K562 (cell line): ENCODE measurements around the gene KLHL12. TPM values are rescaled to one million over a fixed set of nuclear protein-coding genes. Genes with fewer than 3 reads are reported as not detected.
A peak's percentile ranks its signal among the peaks of the same experiment; 100 is the strongest.

Source experiments
- ATF1 ChIP-seq, 2 experiments: fragments of 450-650 bp in 1 of 2; IDR thresholded peaks; 2 replicates each; pipeline ENCODE4 v1.6.1; 2016; ENCODE audit warnings: missing compliant biosample characterization in 1 of 2, missing genetic modification characterization in 1 of 2
- ETS2 ChIP-seq: IDR thresholded peaks from 2 replicates; pipeline ENCODE4 v1.6.1; 2016; ENCODE audit warnings: borderline replicate concordance, missing genetic modification characterization, mild to moderate bottlenecking, moderate library complexity, missing compliant biosample characterization; ENCODE audit not compliant: poor library complexity, severe bottlenecking
- HDAC1 ChIP-seq, 2 experiments: fragments of 450-650 bp; IDR thresholded peaks; 2 replicates each; pipeline ENCODE4 v1.6.1; 2016 to 2017; ENCODE audit warnings: inconsistent platforms in 1 of 2, mild to moderate bottlenecking in 1 of 2, moderate library complexity in 1 of 2
- HDAC3 ChIP-seq: fragments of 450-650 bp; IDR thresholded peaks from 2 replicates; pipeline ENCODE4 v1.6.1; 2018; ENCODE audit warnings: borderline replicate concordance, mild to moderate bottlenecking, moderate library complexity; ENCODE audit not compliant: partially characterized antibody
- HDGF ChIP-seq: fragments of 450-650 bp; IDR thresholded peaks from 2 replicates; pipeline ENCODE4 v1.6.1; 2016
- MAFK ChIP-seq: IDR thresholded peaks from 2 replicates; pipeline ENCODE4 v1.6.1; 2011; ENCODE audit warnings: low read length, improper control_type of control experiment
- MTA3 ChIP-seq: fragments of 450-650 bp; formaldehyde crosslinking; IDR thresholded peaks from 2 replicates; pipeline ENCODE4 v1.6.1; 2017; ENCODE audit warnings: mild to moderate bottlenecking, borderline replicate concordance
- NR2C2 ChIP-seq, 2 experiments: fragments of 200-800 bp in 1 of 2; sonication (Bioruptor generic) in 1 of 2; sonication (generic) in 1 of 2; formaldehyde crosslinking in 1 of 2; IDR thresholded peaks; 2 replicates each; pipeline versions ENCODE4 v1.6.1 to v1.8.0; 2016 to 2022; ENCODE audit warnings: mild to moderate bottlenecking in 1 of 2, missing compliant biosample characterization in 1 of 2, missing genetic modification characterization in 1 of 2, missing genetic modification reagents in 1 of 2
- OTX1 ChIP-seq: fragments of 450-650 bp; formaldehyde crosslinking; IDR thresholded peaks from 2 replicates; pipeline ENCODE4 v1.4.0; 2022; ENCODE audit warnings: mild to moderate bottlenecking
- PCBP2 ChIP-seq: fragments of 200-400 bp; formaldehyde crosslinking; IDR thresholded peaks from 2 replicates; pipeline ENCODE4 v1.6.1; 2018; ENCODE audit warnings: low read length, low read depth, mild to moderate bottlenecking, moderate library complexity; ENCODE audit not compliant: poor library complexity, severe bottlenecking
- POLR2A ChIP-seq: fragments of 450-650 bp; conservative IDR thresholded peaks from 2 replicates; pipeline ENCODE4 v1.6.1; 2016
- PRMT5 ChIP-seq: sonication (generic); formaldehyde crosslinking; IDR thresholded peaks from 2 replicates; pipeline ENCODE4 v1.5.0; 2020; ENCODE audit warnings: missing genetic modification reagents
- PTRF ChIP-seq: fragments of 450-650 bp; IDR thresholded peaks from 2 replicates; pipeline ENCODE4 v1.6.1; 2016; ENCODE audit warnings: mild to moderate bottlenecking, missing genetic modification characterization, missing compliant biosample characterization
- SIRT6 ChIP-seq: IDR thresholded peaks from one replicate; pipeline ENCODE4 v1.6.1; 2012; ENCODE audit warnings: low read depth, mild to moderate bottlenecking, control low read depth, inconsistent platforms, low read length, moderate library complexity
- SMARCA4 ChIP-seq: fragments of 450-650 bp; IDR thresholded peaks from 2 replicates; pipeline ENCODE4 v1.6.1; 2016
- SOX6 ChIP-seq: fragments of 450-650 bp; IDR thresholded peaks from 2 replicates; pipeline ENCODE4 v1.6.1; 2014; ENCODE audit warnings: mild to moderate bottlenecking
- TBL1XR1 ChIP-seq, 2 experiments: IDR thresholded peaks; 2 replicates each; pipeline ENCODE4 v1.6.1; 2012; ENCODE audit warnings: improper control_type of control experiment in 2 of 2, low read length in 2 of 2, mild to moderate bottlenecking in 1 of 2
- TRIM28 ChIP-seq: fragments of 450-650 bp; IDR thresholded peaks from 2 replicates; pipeline ENCODE4 v1.6.1; 2017
- YY1 ChIP-seq, 3 experiments: IDR thresholded peaks; 2 replicates each; pipeline ENCODE4 v1.6.1; 2011; ENCODE audit warnings: low read length in 2 of 3, mild to moderate bottlenecking in 2 of 3, moderate library complexity in 2 of 3, borderline replicate concordance in 1 of 3, control low read depth in 1 of 3, low read depth in 1 of 3; ENCODE audit not compliant: insufficient read depth in 3 of 3, insufficient replicate concordance in 2 of 3, control insufficient read depth in 1 of 3, insufficient read length in 1 of 3; ENCODE audit errors: extremely low read depth in 1 of 3
- ZNF143 ChIP-seq: sonication (generic); formaldehyde crosslinking; IDR thresholded peaks from 2 replicates; pipeline ENCODE4 v1.9.0; 2022; ENCODE audit warnings: mild to moderate bottlenecking, missing genetic modification reagents
- ZNF224 ChIP-seq: sonication (generic); formaldehyde crosslinking; IDR thresholded peaks from 2 replicates; pipeline ENCODE4 v1.8.0; 2022; ENCODE audit warnings: mild to moderate bottlenecking, missing genetic modification reagents
- ZNF24 ChIP-seq: fragments of 450-650 bp; IDR thresholded peaks from 2 replicates; pipeline ENCODE4 v1.6.1; 2016
- ZNF586 ChIP-seq: fragments of 450-650 bp; formaldehyde crosslinking; conservative IDR thresholded peaks from 2 replicates; pipeline ENCODE4 v1.4.0; 2020; ENCODE audit warnings: mild to moderate bottlenecking, moderate library complexity
- ZNF780A ChIP-seq: fragments of 250-450 bp; sonication (Bioruptor Pico); IDR thresholded peaks from 2 replicates; pipeline ENCODE4 v1.5.0; 2021; ENCODE audit warnings: mild to moderate bottlenecking
- polyA plus RNA-seq, 8 experiments: library from polyadenylated mRNA; depleted of rRNA in 4 of 8; stranded (reverse) in 5 of 8; unstranded in 3 of 8; fragments of >200 nt; fragmentation: Nextera tagmentation in 2 of 8; fragmentation: Illumina TruSeq in 1 of 8; extraction: Ambion mirVana in 2 of 8; extraction: Trizol in 1 of 8; gene quantifications; 2 replicates each; pipeline versions ENCODE4 v1.2.1 to v1.2.3, GENCODE V29; 2011 to 2014; ENCODE audit warnings: inconsistent platforms in 1 of 8, missing spikeins in 1 of 8
- total RNA-seq, 7 experiments: library from RNA; depleted of rRNA in 6 of 7; stranded (reverse); fragments of >200 nt in 6 of 7; fragmentation: Illumina TruSeq in 2 of 7; extraction: Trizol in 2 of 7; gene quantifications; 2 replicates each; pipeline versions ENCODE4 v1.2.1 to v1.2.3, GENCODE V29; 2011 to 2021; ENCODE audit warnings: low replicate concordance in 1 of 7
- TF ChIP-seq, protein P1 (sequence below): sonication (generic); formaldehyde crosslinking; IDR thresholded peaks from 2 replicates; pipeline ENCODE4 v1.8.0; 2022; ENCODE audit warnings: mild to moderate bottlenecking, missing genetic modification reagents
- TF ChIP-seq, protein P2 (sequence below): fragments of 450-650 bp; IDR thresholded peaks from 2 replicates; pipeline ENCODE4 v1.6.1; 2016; ENCODE audit warnings: low read depth, mild to moderate bottlenecking, moderate library complexity
- TF ChIP-seq, protein P3 (sequence below): fragments of 450-650 bp; IDR thresholded peaks from 2 replicates; pipeline ENCODE4 v1.7.0; 2016; ENCODE audit warnings: borderline replicate concordance

KLHL12 gene
- total and polyA plus RNA-seq, 9 of the 15 experiments (the other 6 are each of a cell fraction or from before 2014, with no cell fraction given), result 23.1 to 85.1 (median 35.0) TPM

DNA sequence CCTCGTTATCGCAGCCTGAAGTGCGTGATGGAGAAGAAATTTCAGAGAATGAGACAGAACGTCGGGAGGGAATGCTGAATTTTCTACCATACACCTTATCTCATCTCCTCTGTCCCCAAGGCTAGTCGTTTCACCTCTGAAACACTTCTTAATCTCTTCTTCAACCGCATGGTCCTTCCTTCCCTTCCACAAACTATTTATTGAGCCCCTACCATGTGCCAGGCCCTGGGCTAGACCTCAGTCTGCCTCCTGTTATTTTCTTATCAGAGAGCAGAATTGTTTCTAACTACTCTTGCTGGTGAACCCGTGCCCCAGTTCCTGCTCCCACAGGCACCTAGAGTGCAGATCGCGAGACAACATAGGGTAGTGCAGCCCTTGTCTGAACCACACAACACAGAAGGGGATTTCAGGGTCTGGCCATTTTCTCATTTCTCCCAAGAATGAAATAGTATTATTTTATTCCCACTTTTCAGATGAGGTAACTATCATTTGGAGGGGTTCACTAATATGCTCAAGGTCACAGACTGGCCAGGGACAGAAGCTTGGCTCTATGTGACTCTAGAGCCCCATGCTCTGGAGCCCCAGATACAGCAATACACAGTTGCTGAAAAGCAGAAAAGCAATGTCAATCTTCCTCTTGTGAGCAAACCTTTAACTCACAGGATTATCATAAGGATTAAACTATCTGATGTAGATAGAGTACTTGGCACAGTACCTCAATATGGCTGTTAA is 31.7 kb upstream of the KLHL12 start (continued):
- TF ChIP-seq ATF1 (CRISPR knock-in tag; IDR thresholded peaks at IDR 0.05), result no peak
- TF ChIP-seq ATF1 (tag; IDR thresholded peaks at IDR 0.05), result no peak
- TF ChIP-seq ZNF143 (CRISPR knock-in tag), result no peak
- TF ChIP-seq TRIM28, result 0 out of 2 replicates have a peak, but pooled peaks have one; percentile 40
- no peak for TF ChIP-seq TBL1XR1 (IDR thresholded peaks at IDR 0.05; ENCODE audit: low read length in 2 of 2)
- peak; percentile 50; the same call in 1 of the 2 replicates for TF ChIP-seq HDGF
- TF ChIP-seq MAFK, result no peak
- no peak; the same call in 1 of the 2 replicates for TF ChIP-seq POLR2A
- TF ChIP-seq OTX1, result 0 out of 2 replicates have a peak, but pooled peaks have one; percentile 37
- TF ChIP-seq PTRF, result no peak
- peak; percentile 75 for TF ChIP-seq SMARCA4
- no peak for TF ChIP-seq ZNF780A (CRISPR knock-in tag)
- TF ChIP-seq, protein P1, sequence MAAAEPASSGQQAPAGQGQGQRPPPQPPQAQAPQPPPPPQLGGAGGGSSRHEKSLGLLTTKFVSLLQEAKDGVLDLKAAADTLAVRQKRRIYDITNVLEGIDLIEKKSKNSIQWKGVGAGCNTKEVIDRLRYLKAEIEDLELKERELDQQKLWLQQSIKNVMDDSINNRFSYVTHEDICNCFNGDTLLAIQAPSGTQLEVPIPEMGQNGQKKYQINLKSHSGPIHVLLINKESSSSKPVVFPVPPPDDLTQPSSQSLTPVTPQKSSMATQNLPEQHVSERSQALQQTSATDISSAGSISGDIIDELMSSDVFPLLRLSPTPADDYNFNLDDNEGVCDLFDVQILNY (CRISPR knock-in tag), result no peak
- TF ChIP-seq HDAC1 (IDR thresholded peaks at IDR 0.05), result peak in 1 of 2 experiments; percentile 56; a peak in 2 of 4 replicates
- TF ChIP-seq NR2C2 (CRISPR knock-in tag; IDR thresholded peaks at IDR 0.05), result no peak
- TF ChIP-seq NR2C2 (tag; IDR thresholded peaks at IDR 0.05), result 0 out of 2 replicates have a peak, but pooled peaks have one; percentile 7
- TF ChIP-seq PRMT5 (CRISPR knock-in tag), result no peak
- TF ChIP-seq ZNF24, result no peak
- TF ChIP-seq SIRT6, result no peak
- TF ChIP-seq, protein P2, sequence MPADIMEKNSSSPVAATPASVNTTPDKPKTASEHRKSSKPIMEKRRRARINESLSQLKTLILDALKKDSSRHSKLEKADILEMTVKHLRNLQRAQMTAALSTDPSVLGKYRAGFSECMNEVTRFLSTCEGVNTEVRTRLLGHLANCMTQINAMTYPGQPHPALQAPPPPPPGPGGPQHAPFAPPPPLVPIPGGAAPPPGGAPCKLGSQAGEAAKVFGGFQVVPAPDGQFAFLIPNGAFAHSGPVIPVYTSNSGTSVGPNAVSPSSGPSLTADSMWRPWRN, result no peak
- TF ChIP-seq YY1 (IDR thresholded peaks at IDR 0.05; ENCODE audit: borderline replicate concordance in 1 of 3, control insufficient read depth in 1 of 3, extremely low read depth in 1 of 3, insufficient read depth in 3 of 3, insufficient read length in 1 of 3, insufficient replicate concordance in 2 of 3, low read depth in 1 of 3, low read length in 2 of 3), result no peak
- TF ChIP-seq ZNF586 (CRISPR knock-in tag), result no peak
- TF ChIP-seq MTA3, result peak; percentile 27
- TF ChIP-seq ZNF224 (CRISPR knock-in tag), result no peak
- TF ChIP-seq, protein P3, sequence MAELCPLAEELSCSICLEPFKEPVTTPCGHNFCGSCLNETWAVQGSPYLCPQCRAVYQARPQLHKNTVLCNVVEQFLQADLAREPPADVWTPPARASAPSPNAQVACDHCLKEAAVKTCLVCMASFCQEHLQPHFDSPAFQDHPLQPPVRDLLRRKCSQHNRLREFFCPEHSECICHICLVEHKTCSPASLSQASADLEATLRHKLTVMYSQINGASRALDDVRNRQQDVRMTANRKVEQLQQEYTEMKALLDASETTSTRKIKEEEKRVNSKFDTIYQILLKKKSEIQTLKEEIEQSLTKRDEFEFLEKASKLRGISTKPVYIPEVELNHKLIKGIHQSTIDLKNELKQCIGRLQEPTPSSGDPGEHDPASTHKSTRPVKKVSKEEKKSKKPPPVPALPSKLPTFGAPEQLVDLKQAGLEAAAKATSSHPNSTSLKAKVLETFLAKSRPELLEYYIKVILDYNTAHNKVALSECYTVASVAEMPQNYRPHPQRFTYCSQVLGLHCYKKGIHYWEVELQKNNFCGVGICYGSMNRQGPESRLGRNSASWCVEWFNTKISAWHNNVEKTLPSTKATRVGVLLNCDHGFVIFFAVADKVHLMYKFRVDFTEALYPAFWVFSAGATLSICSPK, result 0 out of 2 replicates have a peak, but pooled peaks have one; percentile 67
- no peak for TF ChIP-seq ETS2 (tag)
- TF ChIP-seq PCBP2, result no peak
- no peak for TF ChIP-seq HDAC3
- no peak for TF ChIP-seq SOX6
